SU-DHL-6 (cell line): Measurements from ENCODE around the gene KCNIP3.

ENCODE experiments used
- H2AFZ ChIP-seq: fragments of 200-600 bp; sonication (generic); 2 replicates; pipeline ENCODE4 v1.6.1; 2014; ENCODE audit warnings: low read depth, mild to moderate bottlenecking, moderate library complexity, mixed read lengths, antibody characterized with exemption, low read length; ENCODE audit not compliant: severe bottlenecking
- H3F3A ChIP-seq: fragments of 200-600 bp; shearing (Covaris generic); 2 replicates; pipeline ENCODE4 v1.6.0; 2016; ENCODE audit warnings: antibody characterized with exemption, mild to moderate bottlenecking; ENCODE audit not compliant: insufficient read depth
- H3K27ac ChIP-seq: fragments of 200-600 bp; sonication (generic); 2 replicates; pipeline ENCODE4 v1.5.1; 2016; ENCODE audit warnings: low read depth, mild to moderate bottlenecking, low read length, moderate library complexity, mixed read lengths
- H3K27me3 ChIP-seq: fragments of 200-600 bp; sonication (generic), shearing (Covaris generic); 2 replicates; pipeline ENCODE4 v1.6.0; 2014; ENCODE audit warnings: mild to moderate bottlenecking, low read length
- H3K36me3 ChIP-seq: fragments of 200-600 bp; sonication (generic); 2 replicates; pipeline ENCODE4 v1.6.1; 2014; ENCODE audit warnings: mild to moderate bottlenecking, low read length, mixed read lengths
- H3K4me2 ChIP-seq: fragments of 300-600, 200-600 bp; shearing (Covaris generic), sonication (generic); 2 replicates; pipeline ENCODE4 v1.6.0; 2014; ENCODE audit warnings: low read length, low read depth, mild to moderate bottlenecking; ENCODE audit not compliant: poor library complexity, severe bottlenecking
- H3K4me3 ChIP-seq: fragments of 200-600 bp; sonication (generic); 2 replicates; pipeline ENCODE4 v1.5.1; 2014; ENCODE audit warnings: antibody characterized with exemption, low read length, mild to moderate bottlenecking, mixed read lengths; ENCODE audit not compliant: insufficient read depth, poor library complexity, severe bottlenecking
- H3K79me2 ChIP-seq: fragments of 200-600 bp; sonication (generic); 2 replicates; pipeline ENCODE4 v1.6.1; 2014; ENCODE audit warnings: mild to moderate bottlenecking, low read length, moderate library complexity; ENCODE audit not compliant: insufficient read depth
- H3K9ac ChIP-seq: fragments of 200-600 bp; sonication (generic); 2 replicates; pipeline ENCODE4 v1.7.0; 2014; ENCODE audit warnings: mild to moderate bottlenecking, low read length
- H3K9me2 ChIP-seq: fragments of 200-600 bp; sonication (generic); replicated peaks from 2 replicates; pipeline ENCODE4 v1.6.1; 2014; ENCODE audit warnings: low read length; ENCODE audit not compliant: insufficient read depth
- H3K9me3 ChIP-seq: fragments of 200-600 bp; sonication (generic); 2 replicates; pipeline ENCODE4 v1.6.1; 2014; ENCODE audit warnings: low read length, mixed read lengths; ENCODE audit not compliant: insufficient read depth
- H4K20me1 ChIP-seq: fragments of 200-600 bp; sonication (generic); 2 replicates; pipeline ENCODE4 v1.6.1; 2014; ENCODE audit warnings: low read depth, mild to moderate bottlenecking, antibody characterized with exemption, low read length, moderate library complexity, mixed read lengths
- EZH2phosphoT487 ChIP-seq: fragments of 200-600 bp; sonication (generic), shearing (Covaris generic); conservative IDR thresholded peaks from 2 replicates; pipeline ENCODE4 v1.6.1; 2018; ENCODE audit warnings: mild to moderate bottlenecking, antibody characterized with exemption, low read length, moderate library complexity, mixed read lengths
- TF ChIP-seq, protein P1 (sequence below): fragments of 200-600 bp; sonication (generic); IDR thresholded peaks from one replicate; pipeline ENCODE4 v1.5.1; 2017; ENCODE audit warnings: antibody characterized with exemption, mild to moderate bottlenecking, low read length, moderate library complexity; ENCODE audit not compliant: insufficient read depth, poor library complexity, severe bottlenecking

The KCNIP3 gene

DNA sequence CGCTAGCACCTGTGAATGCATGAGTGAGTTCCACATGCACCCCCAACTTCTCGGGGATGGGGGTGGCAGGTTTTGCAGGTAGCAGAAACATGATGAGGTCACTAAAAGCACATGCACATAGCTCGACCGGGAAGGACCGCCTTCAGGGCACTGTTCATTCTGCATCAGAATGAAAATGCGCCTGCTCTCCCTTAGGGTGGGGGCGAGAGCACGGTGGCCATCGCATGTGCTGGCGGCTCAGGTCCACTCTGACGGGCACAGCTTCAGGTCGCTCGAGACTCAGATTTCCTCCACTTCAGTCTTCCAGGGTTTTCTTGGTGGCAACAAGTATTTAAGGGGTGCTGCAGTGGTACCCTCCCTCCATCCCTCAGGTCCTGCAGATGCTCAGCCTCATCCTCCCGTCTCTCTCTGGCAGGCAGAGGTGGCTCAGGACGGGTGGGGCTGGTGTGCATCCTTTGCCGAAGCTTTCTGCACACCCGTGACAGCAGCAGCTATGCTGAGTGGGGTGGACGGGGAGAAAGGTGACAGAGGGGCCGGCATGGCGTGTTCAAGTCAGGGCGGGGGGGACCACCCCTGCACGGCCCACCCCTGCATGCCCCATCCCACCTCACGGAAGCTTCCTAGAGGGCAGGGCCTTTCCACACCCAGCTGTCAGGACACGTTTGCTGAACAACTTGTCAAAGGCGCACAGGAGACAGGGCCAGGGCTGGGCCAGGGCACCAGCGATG is 14.8 kb downstream of the KCNIP3 start:
- H3K4me2 ChIP-seq: no peak overlapping the region
- H3K79me2 ChIP-seq: no peaks in the 10 kb centered on the region
- no peaks in the 10 kb centered on the region for H3K9me3 ChIP-seq
- H3K9ac ChIP-seq: no peak overlapping the region
- no peaks in the 10 kb centered on the region for H3K9me2 ChIP-seq
- no peaks in the 10 kb centered on the region for H3K27me3 ChIP-seq
- no peak overlapping the region for H3K4me3 ChIP-seq
- no peaks in the 10 kb centered on the region for H3K36me3 ChIP-seq
- H3F3A ChIP-seq: no peaks in the 10 kb centered on the region
- no peak overlapping the region for H3K27ac ChIP-seq
- no peak overlapping the region for H2AFZ ChIP-seq
- no peak for TF ChIP-seq EZH2phosphoT487
- TF ChIP-seq, protein P1, sequence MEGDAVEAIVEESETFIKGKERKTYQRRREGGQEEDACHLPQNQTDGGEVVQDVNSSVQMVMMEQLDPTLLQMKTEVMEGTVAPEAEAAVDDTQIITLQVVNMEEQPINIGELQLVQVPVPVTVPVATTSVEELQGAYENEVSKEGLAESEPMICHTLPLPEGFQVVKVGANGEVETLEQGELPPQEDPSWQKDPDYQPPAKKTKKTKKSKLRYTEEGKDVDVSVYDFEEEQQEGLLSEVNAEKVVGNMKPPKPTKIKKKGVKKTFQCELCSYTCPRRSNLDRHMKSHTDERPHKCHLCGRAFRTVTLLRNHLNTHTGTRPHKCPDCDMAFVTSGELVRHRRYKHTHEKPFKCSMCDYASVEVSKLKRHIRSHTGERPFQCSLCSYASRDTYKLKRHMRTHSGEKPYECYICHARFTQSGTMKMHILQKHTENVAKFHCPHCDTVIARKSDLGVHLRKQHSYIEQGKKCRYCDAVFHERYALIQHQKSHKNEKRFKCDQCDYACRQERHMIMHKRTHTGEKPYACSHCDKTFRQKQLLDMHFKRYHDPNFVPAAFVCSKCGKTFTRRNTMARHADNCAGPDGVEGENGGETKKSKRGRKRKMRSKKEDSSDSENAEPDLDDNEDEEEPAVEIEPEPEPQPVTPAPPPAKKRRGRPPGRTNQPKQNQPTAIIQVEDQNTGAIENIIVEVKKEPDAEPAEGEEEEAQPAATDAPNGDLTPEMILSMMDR: no peak
- no peaks in the 10 kb centered on the region for H4K20me1 ChIP-seq

DNA sequence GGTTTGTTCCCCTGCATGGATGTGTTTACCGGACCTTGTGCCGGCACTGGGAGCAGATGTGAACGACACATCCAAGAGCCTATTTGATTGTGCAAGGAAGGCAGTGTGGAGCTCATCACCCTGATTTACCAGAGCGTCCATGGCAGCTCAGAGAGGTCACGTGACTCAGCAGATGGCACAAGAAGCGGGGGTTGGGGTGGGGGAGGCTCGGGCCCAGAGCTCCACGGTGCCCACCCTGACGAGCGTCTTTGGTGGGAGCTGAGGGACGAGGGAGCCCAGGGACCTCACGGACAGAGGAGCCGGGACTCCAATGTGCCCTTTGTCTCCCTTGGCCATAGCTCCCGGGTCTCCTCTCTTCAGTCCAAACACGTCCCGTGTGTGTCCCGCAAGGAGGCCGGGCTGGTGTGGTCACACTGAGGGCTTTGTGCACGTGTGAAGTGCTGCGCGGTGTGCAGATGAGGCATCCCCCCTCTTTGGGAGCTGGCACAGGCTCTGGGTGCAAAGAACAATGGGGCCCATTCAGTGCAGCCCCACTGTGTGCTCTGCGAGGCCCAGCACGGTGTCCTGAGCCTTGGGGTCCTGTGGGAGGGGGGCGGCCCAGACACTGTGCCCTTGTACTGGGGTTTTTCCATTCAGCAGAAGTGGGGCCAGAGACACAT is 15.5 kb downstream of the KCNIP3 start:
- no peaks in the 10 kb centered on the region for H3K79me2 ChIP-seq
- no peak overlapping the region for H3K9ac ChIP-seq
- no peak overlapping the region for H2AFZ ChIP-seq
- no peak overlapping the region for H3K4me2 ChIP-seq
- H3K27ac ChIP-seq: no peak overlapping the region
- no peak overlapping the region for H3K4me3 ChIP-seq
- H4K20me1 ChIP-seq: no peaks in the 10 kb centered on the region
- H3K9me2 ChIP-seq: no peaks in the 10 kb centered on the region
- no peaks in the 10 kb centered on the region for H3K9me3 ChIP-seq
- no peaks in the 10 kb centered on the region for H3F3A ChIP-seq
- no peaks in the 10 kb centered on the region for H3K27me3 ChIP-seq
- no peaks in the 10 kb centered on the region for H3K36me3 ChIP-seq
- TF ChIP-seq, protein P1: no peak
- TF ChIP-seq EZH2phosphoT487: no peak

DNA sequence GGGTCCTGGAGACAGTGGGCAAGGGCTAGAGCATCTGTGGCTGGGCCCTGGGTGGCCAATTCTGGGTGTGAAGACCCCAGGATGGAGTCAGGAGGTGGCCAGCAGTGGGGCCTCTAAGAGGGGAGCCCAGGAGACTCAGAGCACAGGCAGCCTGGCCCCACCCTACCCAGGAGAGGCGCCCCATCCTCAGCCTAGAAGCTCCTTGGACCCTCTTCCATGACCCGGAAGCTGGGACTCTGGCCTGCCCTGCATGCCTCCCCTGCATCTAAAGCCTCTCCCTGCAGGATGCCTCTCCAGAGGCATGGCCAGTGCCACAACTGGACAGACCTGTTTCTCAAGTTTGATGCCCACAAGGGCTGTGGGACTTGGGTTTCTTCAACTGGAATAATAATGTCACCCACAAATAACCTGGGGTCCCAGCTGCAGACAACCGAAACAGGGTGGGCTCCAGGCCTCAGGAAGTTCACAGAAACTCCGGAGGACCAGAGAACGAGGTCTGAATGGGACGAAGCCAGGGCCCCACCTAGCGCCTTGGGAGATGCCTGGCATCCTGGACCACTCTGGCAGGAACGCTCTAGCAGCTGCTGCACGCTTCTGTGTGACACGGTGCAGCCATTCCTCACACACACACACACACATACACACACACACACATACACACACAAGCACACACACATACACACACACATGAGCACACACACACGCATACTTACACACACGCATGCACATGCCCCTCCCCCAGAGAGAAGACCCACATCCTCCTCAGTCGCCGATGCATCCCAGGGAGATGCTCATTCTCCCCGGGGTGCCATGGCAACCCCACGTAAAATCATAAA is 16.4 kb downstream of the KCNIP3 start:
- H3K79me2 ChIP-seq: no peaks in the 10 kb centered on the region
- TF ChIP-seq, protein P1: no peak
- no peak for TF ChIP-seq EZH2phosphoT487
- no peak overlapping the region for H2AFZ ChIP-seq
- H3K27me3 ChIP-seq: no peaks in the 10 kb centered on the region
- no peak overlapping the region for H3K9ac ChIP-seq
- H4K20me1 ChIP-seq: no peaks in the 10 kb centered on the region
- H3K9me2 ChIP-seq: no peaks in the 10 kb centered on the region
- no peak overlapping the region for H3K4me3 ChIP-seq
- no peaks in the 10 kb centered on the region for H3K36me3 ChIP-seq
- H3F3A ChIP-seq: no peaks in the 10 kb centered on the region
- H3K4me2 ChIP-seq: no peak overlapping the region
- no peak overlapping the region for H3K27ac ChIP-seq
- H3K9me3 ChIP-seq: no peaks in the 10 kb centered on the region
